Sciatic nerve (tissue), 2 donors: ENCODE measurements around the gene LBX2. TPM values are rescaled to one million over a fixed set of nuclear protein-coding genes. Genes with fewer than 3 reads are reported as not detected.
"Not testable (repeated sequence)": the region's sequence is repeated elsewhere in the genome, so short reads cannot be mapped to it uniquely, and the experiment has no call there.

Source experiments
- ATAC-seq: fragments of 200-7000 bp; cut with Tn5 transposase; one replicate; pipeline ENCODE4 v1.9.1; 2020; ENCODE audit warnings: mild to moderate bottlenecking, moderate library complexity
- DNase-seq: peaks from one replicate; pipeline ENCODE4 v3.0.0-alpha.2; 2020; ENCODE audit warnings: low spot score
- intact Hi-C: fragments of 100-400 bp; cut with DNase I; formaldehyde crosslinking; loops from one replicate; pipeline ENCODE4 v1.14.2; 2022
- total RNA-seq: library from RNA; stranded (reverse); fragmentation: NEBNext Ultra II Directional; extraction: Animal tissue kit (Norgen Biotek cat#: 25700); gene quantifications from one replicate; pipeline ENCODE4 v1.2.1, GENCODE V29; 2021
- donor health status: DM: no; HTN: no; CAD: no.
- donor health status: DM: no; HTN: no; CAD: no.

LBX2 gene
- total RNA-seq, 1 donor from 2014 or later, result 0.53 TPM

DNA sequence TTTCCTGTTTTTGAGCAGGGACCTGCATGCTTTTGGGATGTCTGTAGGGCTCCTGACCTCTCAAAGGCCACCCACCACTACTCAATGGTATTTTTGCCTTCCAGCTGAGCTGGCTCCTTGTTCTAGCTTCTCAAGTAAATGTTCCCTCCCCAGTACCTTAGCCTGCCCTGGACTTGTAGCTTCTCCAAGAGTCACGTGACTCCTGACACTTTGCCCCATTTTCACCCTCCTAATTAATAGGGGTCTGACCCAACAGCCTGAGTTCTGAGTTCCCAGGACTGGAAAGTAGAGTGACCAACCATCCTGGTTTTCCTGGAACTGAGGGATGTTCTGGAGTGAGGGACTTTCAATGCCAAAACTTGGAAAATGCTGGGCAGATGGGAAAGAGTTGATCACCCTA, 4.0 kb downstream of the LBX2 start:
- DNase-seq (no peak), ATAC-seq (no peak)
- intact Hi-C loops, result no loop called here

GRCh38 chr2:74493546-74493945, 5.9 kb downstream of the LBX2 start:
- no peak for DNase-seq
- intact Hi-C loops, result no loop called here
- no peak for ATAC-seq

GRCh38 chr2:74491648-74492544, 7.5 kb downstream of the LBX2 start:
- intact Hi-C loops, result no loop called here
- DNase-seq (no peak), ATAC-seq (no peak)

DNA sequence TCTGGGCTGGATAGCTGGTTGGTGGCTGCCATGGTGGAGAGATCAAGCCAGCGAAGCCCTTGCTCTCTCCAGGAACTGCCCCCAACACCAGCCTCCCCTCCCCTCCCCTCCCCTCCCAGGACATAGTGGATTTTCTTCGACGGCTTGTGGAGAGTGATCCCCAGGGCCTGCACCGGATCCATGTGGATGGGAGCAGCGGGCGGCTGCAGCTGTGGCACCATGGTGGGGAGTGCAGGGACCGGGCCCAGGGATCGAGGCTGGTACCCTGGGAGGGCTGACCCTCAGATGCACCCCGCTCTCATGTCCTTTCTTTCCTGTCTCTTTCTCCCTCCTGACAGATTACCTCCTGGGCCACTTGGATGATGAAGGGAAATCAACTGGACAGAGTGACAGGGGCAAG, 9.5 kb downstream of the LBX2 start:
- intact Hi-C loops, result no loop called here
- DNase-seq (no peak), ATAC-seq (no peak)

DNA sequence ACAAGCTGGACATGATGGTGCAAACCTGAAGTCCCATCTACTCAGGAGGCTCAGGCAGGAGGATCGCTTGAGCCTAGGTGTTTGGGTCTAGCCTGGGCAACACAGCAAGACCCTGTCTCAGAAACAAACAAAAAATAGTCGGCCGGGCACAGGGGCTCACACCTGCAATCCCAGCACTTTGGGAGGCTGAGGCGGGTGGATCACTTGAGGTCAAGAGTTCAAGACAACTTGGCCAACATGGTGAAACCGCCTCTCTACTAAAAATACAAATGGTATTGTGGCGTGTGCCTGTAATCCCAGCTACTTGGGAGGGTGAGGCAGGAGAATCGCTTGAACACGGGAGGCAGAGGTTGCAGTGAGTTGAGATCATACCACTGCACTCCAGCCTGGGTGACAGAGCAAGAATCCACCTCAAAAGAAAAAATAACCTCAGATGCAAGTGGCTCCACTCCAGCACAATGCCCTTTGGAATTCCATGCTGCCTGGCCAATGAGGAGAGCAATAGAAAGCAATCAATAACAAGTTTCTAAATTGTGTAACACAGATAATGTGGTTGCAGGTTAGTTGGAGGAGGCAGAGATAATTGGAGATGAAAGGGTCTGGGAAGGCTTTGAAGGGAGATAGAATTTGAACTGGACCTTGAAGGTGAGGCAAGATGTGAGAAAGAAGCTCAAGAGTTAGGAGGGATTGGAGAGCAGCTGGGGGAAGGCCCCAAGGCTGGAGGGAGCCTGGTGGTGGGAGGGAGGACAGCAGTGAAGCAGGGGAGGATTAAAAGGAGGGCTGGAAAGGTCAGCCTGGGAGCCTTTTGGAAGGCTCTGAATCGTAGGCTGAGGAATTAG, 10.5 kb downstream of the LBX2 start:
- ATAC-seq (no peak), DNase-seq (no peak)
- intact Hi-C loops, result no loop called here

GRCh38 chr2:74486141-74486540, 13.3 kb downstream of the LBX2 start:
- no peak for DNase-seq
- intact Hi-C loops, result no loop called here

DNA sequence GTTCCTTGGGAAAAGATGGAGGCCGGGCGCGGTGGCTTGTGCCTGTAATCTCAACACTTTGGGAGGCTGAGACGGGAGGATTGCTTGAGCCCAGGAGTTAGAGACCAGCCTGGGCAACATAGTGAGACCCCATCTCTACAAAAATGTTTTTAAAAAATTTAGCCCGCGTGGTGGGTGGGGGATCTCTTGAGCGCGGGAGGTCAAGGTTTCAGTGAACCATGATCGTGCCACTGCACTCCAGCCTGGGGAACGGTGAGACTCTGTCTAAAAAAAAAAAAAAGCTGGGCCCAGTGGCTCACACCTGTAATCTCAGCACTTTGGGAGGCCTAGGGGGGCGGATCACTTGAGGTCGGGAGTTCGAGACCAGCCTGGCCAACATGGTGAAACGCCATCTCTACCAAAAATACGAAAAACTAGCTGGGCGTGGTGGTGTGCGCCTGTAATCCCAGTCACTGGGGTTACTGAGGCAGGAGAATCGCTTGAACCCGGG, 15.7 kb downstream of the LBX2 start:
- DNase-seq, ATAC-seq: not testable (repeated sequence)
- intact Hi-C loops, result loop anchor here (5.0 kb wide), 1 partner anchor 104 kb away; no protein-coding TSS in a partner anchor

More at GRCh38 chr2:74486141-74486540, 13.3 kb downstream of the LBX2 start:
- no peak for ATAC-seq

DNA sequence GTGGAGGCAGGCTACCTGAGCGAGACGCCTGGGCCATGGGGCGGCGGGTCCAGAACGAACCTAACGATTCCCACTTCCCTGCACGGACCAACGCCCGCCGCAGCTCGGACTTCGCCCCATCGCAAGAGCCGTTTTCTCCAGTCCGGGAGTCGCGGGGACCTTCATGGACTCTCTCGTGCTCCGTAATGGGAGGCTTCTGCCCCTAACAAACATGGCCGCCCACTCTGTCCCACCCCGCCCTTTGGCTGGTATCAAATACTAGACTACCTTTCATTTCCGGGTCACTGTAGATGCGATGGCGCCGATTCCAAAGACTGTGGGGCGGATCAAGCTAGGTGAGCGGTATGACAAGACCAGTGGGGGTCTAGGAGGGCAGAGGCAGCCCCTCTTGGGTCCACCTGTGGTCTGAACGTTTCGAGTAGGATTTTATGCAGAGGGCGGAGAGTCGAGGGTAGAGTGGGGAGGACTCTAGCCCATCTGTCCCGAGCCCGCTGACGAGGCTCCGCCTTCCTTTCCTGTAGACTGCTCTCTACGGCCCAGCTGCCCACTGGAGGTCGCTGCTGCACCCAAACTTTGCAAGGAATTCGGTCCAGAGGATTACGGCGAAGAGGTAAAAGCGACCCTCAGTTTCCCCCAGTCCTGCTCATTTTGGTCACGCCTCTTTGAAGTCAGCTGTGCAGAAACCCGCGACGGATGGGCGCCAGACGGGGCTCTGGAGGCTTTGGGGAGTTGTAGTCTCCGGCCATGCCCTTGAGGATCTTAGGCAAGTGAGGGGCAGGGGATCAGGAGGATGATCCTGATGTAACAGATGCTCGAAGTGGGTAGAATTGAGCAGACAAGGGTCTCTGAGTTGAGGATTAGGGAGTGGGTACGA, 16.4 kb downstream of the LBX2 start, which contains the start of the genes CCDC142 and TTC31:
Gene CCDC142 (minus strand): TSS at position 198 of the 874 bp plus-strand sequence. CDS start 161 bp downstream, at position 37.
Gene TTC31 (plus strand): TSS at position 281 of the 874 bp plus-strand sequence. CDS start 15 bp downstream, at position 296.
- DNase-seq (peak; percentile 97), ATAC-seq (peak; percentile 99)
- intact Hi-C loops, result loop anchor here (5.0 kb wide), 1 partner anchor 104 kb away; no protein-coding TSS in a partner anchor

DNA sequence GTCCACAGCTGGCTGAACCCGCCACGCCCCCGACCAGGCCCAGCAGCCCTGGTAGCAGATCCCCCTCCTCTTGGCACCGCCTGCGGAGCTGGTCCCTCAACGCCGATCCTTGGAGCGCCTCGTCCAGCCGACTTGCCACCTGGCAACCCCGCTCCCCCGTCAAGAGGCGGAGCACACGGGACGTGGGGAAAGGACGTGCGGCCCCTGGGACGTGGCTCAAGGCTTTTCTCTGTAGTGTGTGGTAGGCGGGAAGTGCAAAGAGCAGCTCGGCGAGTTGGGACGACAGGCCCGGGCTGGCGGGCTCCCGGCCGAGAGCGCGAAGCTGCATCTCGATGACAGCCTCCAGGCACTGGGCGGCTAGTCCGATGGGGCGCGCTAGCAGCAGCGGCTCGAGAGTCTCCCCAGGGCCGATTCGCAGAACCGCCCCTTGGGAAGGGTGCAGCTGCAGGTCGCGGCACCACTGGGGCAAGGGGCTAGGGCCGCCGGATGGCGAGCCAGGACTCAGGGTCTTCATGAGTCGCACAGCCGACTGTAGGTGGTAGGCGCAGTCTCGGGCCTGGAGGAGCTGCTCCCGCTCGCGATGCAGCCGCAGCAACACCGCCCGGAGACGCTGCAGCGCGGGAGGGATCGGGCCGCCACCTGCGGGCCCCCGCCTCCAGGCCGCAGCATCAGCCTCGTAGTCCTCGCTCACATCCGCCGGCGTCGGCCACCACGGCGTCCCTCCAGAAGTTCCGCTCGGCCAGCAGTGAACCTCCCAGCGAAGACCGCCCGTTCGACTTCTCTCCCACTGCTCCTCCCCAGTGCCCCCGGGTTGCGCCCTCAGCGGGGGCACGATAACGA, 17.2 kb downstream of the LBX2 start:
- ATAC-seq (peak; percentile 69), DNase-seq (no peak)
- intact Hi-C loops, result loop anchor here (5.0 kb wide), 1 partner anchor 105 kb away; no protein-coding TSS in a partner anchor

GRCh38 chr2:74481431-74481830, 18.0 kb downstream of the LBX2 start:
- no peak for DNase-seq
- intact Hi-C loops, result loop anchor here (5.0 kb wide), 1 partner anchor 106 kb away; no protein-coding TSS in a partner anchor
- no peak for ATAC-seq

GRCh38 chr2:74474899-74475298, 24.5 kb downstream of the LBX2 start:
- ATAC-seq, result no peak
- intact Hi-C loops, result no loop called here
- DNase-seq, result no peak

DNA sequence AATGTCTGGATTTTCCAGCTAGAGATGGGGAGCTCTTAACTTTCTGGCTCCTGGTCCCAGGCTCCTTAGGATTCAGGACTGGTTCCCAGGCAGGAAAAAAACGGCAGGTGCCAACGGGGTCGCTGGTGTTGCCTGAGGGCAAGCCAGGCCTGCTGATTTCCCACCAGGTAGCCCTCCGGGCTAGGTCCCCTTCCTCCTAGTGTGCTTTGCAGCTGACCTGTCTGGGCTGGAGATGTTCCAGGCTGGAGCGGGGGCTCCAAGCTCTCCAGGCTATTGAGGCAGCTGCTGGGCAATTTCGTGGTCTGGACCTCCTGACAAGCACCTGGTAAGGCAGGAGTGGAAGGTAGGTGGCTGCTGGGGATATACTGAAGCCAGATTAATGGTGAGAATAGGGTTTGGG, 24.9 kb downstream of the LBX2 start:
- intact Hi-C loops, result no loop called here
- no peak for ATAC-seq
- no peak for DNase-seq

DNA sequence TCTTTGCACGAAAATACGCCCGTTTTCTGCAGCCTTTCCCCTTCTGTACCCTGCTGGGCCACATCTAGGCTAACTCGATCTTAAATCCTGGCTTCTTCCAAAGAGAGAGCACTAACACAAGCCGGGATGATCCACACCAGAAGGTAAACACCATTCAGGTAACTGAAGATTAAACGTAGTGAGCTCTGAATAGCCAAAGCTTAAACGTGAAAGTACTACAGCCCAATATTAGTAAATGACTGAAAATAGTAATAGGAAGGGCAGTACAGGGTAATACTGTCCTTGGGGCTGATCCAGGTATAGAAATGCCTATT, 26.5 kb downstream of the LBX2 start:
- intact Hi-C loops, result no loop called here
- peak; percentile 5 for ATAC-seq
- no peak for DNase-seq

DNA sequence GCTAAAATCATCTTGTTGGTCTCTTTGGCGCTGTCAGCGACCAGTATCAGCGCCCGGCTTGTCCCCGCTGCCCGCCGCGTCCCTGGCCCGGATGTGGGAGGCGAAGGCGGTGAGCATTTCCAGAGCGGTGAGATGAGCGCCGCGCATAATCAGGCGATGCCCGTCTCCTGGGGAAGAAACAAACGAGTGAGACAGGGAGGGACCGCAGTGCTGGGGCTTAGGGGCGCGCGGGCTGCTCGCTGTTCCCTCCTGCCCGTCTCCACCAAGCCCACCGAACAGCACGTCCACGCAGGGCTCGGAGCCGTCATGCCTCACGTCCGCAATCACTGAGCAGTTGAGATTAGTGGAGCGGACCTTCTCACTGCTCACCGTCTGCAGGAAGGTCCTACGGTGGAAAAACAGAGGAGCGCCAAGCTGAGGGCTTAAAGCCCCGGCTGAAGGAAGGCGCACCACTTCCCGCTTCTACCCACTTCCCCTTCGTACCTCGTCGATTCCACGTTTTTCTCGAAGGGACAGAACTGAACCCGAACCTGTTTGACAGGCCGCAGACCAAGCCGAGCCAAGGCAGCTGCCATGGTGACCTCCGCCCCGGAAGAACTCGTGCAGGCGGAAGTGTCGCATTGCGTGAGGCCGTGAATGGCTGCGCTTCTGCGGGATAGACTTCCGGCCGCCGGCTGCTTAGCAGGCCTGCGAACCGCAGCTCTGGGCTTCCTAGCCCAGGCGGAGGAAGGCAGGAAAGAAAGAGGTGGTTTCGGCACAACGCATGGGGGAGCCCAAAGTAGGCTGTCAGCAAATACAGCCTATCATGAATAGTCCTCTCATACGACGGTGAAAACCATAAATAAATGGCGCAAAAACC, 27.1 kb downstream of the LBX2 start, which contains the start of gene MRPL53:
Gene MRPL53 (minus strand): TSS at position 595 of the 859 bp plus-strand sequence. CDS start 20 bp downstream, at position 575.
- intact Hi-C loops, result no loop called here
- DNase-seq, result peak; percentile 98
- peak; percentile 97 for ATAC-seq

- ATAC-seq (no peak), DNase-seq (no peak)
- intact Hi-C loops, result no loop called here
Observed at GRCh38 chr2:74471332-74472065, 27.9 kb downstream of the LBX2 start.

- intact Hi-C loops, DNase-seq: not testable (repeated sequence)
Observed at GRCh38 chr2:74470742-74471141, 28.7 kb downstream of the LBX2 start.

More at GRCh38 chr2:74470742-74471141, 28.7 kb downstream of the LBX2 start:
- ATAC-seq, result not testable (repeated sequence)
